ENCODE results near the gene CCNT1. TPM values are rescaled to one million over a fixed set of nuclear protein-coding genes. Genes with fewer than 3 reads are reported as not detected.

CCNT1 gene
- total RNA-seq = 29.4 and 32.9 TPM in 2 replicates

GRCh38 chr12:48716493-48717251 is at the start of gene CCNT1:
Gene CCNT1 (minus strand): TSS chr12:48716707. CDS start chr12:48716675, 32 bp downstream.

GRCh38 chr12:48681710-48682532 is 34.6 kb downstream of the CCNT1 start, which contains the start of gene KANSL2:
Gene KANSL2 (minus strand): TSS chr12:48682238. CDS start chr12:48681632, 606 bp downstream.

Other genes starting within 250 kb of the CCNT1 start
- not detected in 2 replicates for gene ANP32D, start 244.1 kb downstream of the CCNT1 start, total RNA-seq
- not detected in 2 replicates for gene C12orf54, start 234.2 kb downstream of the CCNT1 start, total RNA-seq
- gene OR8S1, start 191.1 kb downstream of the CCNT1 start, total RNA-seq = not detected in 2 replicates
- not detected in 2 replicates for gene LALBA, start 146.7 kb downstream of the CCNT1 start, total RNA-seq
- gene KANSL2, start 34.5 kb downstream of the CCNT1 start, total RNA-seq = 44.8 and 50.6 TPM in 2 replicates
- 56.7 and 65.7 TPM in 2 replicates for gene ADCY6, start 72.4 kb upstream of the CCNT1 start, total RNA-seq
- gene CACNB3, start 101.8 kb upstream of the CCNT1 start, total RNA-seq = 9.2 and 22.7 TPM in 2 replicates
- gene DDX23, start 135.5 kb upstream of the CCNT1 start, total RNA-seq = 75.4 and 101 TPM in 2 replicates
- 0.09 and 0.59 TPM in 2 replicates for gene RND1, start 149.2 kb upstream of the CCNT1 start, total RNA-seq
- 32.1 and 40.5 TPM in 2 replicates for gene FKBP11, start 208.8 kb upstream of the CCNT1 start, total RNA-seq
- 31.2 and 52.1 TPM in 2 replicates for gene ARF3, start 240.8 kb upstream of the CCNT1 start, total RNA-seq

Measured in smooth muscle cell of the umbilical artery (primary cell).